Skin of body (tissue), 2 donors: ENCODE data around the gene ISLR2. TPM values are rescaled to one million over a fixed set of nuclear protein-coding genes. Genes with fewer than 3 reads are reported as not detected.
A peak's percentile ranks its signal among the peaks of the same experiment; 100 is the strongest.

ENCODE experiments used
- DNase-seq: peaks from one replicate; lab custom pipeline; 2025; lab: John Stamatoyannopoulos, UW
- total RNA-seq: library from RNA; depleted of rRNA; stranded (reverse); fragments of >200 nt; gene quantifications from one replicate; pipeline ENCODE4 v1.2.3, GENCODE V29; 2014

The ISLR2 gene
- total RNA-seq, 1 donor from 2014 or later: 0.79 TPM

DNA sequence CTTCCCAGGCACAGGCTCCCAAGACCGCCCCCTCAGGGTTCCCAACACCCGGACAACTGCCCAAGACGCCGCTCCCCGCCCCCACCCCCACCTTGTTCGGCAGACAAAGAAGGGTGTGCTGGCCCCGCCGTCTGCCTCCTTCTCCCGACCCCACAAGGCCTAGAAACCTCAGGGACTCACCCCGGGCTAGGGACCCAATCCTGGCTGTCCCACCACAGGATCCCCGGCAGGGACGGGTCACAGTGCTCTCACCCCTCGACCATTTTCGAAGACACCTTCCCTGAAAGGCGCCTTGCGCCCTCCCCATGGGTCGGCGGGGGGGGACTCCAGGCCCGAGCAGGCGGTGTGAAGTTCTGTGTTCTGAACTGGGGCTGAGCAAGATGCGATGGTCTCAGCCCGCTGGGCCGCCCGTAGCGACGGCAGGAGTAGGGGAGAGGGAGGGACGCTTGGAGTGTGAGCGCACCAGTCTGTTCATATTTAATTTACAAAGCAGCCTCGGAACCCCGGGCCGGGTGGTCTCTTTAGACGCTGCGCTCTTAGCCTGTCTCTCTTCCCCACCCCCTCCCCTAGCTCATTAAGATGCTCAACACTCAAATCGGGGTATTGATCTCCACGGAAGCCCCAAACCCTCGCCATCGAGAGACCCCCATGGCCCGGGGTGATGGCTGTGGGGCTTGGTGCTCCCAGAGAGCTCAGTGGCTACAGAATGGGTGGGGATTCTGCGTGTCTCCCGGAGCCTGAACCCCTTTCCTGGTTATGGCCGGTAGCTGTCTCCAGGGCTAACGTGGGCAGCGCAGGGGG, 1.4 kb upstream of the ISLR2 start:
- no peak for DNase-seq

DNA sequence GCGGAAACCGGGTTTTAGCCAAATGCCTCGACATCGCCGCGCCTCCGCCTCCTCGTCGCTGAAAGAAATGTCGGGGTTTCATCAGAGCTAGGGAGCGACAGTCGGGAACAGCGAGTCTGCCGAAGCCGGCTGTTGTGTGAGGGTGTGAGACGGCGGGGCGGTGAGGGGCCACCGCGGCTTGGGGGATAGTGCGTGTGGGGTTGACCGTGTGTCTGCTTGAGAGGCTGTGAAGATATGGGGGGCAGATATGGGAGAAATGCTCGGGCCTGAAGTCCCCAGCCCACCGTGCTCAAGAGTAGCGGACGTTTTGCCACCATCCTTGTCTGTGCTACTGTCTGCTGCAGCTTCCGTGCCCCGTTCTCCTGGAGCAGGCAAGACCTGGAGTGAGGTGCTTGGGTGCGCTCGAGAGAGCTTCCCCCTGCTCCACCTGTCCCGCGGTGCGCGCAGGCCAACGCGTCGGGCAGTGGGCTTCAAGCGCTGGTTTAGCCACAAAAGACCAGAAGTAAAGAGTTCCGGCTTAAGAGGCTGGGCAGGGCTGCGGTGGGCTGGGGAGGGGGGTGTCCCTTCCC, 716 bp upstream of the ISLR2 start:
- no peak for DNase-seq

DNA sequence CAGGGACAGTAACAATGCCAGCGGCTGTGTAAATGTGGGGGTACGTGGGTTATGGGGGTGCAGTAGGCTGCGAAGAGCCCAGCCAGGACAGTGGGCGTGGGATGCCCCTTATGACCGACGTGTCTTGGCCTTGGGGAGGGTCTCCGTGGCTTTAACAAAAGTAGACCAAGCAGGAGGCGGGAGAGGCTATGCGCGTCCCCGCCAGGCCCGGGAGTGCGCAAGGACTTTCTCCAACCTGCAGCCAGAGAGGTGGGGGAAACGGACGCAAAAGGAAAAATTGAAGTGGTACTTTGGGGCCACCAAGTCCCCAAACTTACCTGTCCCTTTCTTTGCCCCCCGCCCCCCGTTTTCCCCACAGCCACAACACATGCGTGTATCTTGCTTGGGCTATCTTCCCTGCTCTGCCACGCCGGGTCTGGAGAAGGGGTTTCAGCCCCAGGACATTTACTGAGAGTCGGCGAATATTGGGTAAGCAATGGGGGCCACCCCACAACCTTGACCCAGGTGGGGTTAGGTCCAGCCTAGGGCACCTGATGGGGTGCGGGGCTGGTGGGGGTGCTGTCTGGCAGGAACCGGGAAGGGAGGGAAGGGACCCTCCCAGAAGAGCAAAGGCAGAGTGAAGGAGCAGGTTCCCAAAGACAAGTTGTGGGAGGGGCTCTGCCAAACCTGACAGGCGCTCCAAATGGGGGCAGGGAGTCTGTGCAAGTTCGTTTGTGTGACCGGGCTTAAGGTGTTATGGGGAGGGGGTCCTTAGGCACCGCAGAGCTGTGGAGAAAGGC, 652 bp downstream of the ISLR2 start:
- no peak for DNase-seq

GRCh38 chr15:74131628-74132413, 1.4 kb downstream of the ISLR2 start:
- no peak for DNase-seq

DNA sequence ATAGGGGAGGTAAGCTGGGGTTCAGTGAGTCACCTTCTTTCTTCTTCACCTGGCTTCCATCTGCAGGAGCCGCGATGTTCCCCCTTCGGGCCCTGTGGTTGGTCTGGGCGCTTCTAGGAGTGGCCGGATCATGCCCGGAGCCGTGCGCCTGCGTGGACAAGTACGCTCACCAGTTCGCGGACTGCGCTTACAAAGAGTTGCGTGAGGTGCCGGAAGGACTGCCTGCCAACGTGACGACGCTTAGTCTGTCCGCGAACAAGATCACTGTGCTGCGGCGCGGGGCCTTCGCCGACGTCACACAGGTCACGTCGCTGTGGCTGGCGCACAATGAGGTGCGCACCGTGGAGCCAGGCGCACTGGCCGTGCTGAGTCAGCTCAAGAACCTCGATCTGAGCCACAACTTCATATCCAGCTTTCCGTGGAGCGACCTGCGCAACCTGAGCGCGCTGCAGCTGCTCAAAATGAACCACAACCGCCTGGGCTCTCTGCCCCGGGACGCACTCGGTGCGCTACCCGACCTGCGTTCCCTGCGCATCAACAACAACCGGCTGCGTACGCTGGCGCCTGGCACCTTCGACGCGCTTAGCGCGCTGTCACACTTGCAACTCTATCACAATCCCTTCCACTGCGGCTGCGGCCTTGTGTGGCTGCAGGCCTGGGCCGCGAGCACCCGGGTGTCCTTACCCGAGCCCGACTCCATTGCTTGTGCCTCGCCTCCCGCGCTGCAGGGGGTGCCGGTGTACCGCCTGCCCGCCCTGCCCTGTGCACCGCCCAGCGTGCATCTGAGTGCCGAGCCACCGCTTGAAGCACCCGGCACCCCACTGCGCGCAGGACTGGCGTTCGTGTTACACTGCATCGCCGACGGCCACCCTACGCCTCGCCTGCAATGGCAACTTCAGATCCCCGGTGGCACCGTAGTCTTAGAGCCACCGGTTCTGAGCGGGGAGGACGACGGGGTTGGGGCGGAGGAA, 2.6 kb downstream of the ISLR2 start:
- no peak for DNase-seq

DNA sequence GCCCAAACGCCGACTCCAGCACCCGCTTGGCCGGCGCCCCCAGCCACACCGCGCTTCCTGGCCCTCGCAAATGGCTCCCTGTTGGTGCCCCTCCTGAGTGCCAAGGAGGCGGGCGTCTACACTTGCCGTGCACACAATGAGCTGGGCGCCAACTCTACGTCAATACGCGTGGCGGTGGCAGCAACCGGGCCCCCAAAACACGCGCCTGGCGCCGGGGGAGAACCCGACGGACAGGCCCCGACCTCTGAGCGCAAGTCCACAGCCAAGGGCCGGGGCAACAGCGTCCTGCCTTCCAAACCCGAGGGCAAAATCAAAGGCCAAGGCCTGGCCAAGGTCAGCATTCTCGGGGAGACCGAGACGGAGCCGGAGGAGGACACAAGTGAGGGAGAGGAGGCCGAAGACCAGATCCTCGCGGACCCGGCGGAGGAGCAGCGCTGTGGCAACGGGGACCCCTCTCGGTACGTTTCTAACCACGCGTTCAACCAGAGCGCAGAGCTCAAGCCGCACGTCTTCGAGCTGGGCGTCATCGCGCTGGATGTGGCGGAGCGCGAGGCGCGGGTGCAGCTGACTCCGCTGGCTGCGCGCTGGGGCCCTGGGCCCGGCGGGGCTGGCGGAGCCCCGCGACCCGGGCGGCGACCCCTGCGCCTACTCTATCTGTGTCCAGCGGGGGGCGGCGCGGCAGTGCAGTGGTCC, 3.5 kb downstream of the ISLR2 start:
- DNase-seq: no peak

DNA sequence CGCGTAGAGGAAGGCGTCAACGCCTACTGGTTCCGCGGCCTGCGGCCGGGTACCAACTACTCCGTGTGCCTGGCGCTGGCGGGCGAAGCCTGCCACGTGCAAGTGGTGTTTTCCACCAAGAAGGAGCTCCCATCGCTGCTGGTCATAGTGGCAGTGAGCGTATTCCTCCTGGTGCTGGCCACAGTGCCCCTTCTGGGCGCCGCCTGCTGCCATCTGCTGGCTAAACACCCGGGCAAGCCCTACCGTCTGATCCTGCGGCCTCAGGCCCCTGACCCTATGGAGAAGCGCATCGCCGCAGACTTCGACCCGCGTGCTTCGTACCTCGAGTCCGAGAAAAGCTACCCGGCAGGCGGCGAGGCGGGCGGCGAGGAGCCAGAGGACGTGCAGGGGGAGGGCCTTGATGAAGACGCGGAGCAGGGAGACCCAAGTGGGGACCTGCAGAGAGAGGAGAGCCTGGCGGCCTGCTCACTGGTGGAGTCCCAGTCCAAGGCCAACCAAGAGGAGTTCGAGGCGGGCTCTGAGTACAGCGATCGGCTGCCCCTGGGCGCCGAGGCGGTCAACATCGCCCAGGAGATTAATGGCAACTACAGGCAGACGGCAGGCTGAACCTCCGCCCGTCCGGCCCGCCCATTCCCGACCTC, 4.1 kb downstream of the ISLR2 start:
- DNase-seq: no peak

GRCh38 chr15:74135041-74135565, 4.7 kb downstream of the ISLR2 start:
- no peak for DNase-seq

DNA sequence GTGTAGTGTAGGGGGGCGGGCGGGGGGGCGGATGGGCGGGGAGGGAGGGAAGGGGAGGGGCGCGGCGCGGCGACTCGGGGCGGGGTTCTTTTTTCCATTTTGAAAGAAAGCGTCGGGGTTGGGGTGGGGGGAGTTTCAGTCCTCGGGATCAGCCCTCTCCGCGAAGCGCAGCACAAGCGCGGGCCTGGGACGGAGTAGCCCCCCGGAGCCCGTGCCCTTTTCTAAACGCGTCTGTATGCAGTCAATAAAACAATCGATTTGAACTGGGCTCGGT, 6.1 kb downstream of the ISLR2 start:
- no peak for DNase-seq

DNA sequence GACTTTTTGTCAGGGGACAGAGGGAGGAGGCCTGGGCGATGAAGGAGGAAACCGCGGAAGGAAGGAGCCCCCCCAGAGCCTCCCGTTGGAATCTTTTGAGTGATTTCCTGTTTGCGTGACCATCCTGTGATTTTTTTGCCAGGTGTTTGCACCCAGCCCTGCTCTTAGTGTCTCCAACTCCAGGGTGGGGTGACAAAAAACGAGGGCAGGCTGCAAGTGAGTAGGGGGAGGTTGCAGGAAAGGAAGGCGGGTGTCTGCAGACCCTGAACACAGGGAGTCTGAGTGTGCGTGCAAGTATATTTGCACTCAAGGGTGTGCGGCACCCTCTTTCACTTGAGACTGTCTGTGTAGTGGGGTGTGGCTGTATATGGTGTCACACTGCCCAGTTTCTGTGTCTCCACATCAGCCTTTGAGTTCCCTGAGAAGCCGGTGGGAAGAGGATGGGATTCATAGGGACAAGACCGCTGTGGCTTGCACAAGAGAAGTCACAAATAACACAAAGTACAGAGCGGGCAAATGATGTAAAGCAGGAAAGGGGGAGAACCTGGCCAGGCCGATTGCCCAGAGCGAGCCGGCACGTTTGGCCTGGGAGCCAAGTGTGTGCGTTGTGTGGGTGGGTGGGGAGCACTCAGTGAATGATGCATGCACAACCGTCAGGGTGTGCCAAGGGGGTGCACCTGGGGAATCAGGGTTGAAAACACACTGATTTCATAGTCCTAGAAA, 6.6 kb downstream of the ISLR2 start:
- DNase-seq: peak; percentile 41

GRCh38 chr15:74137537-74137894, 7.1 kb downstream of the ISLR2 start:
- no peak for DNase-seq

DNA sequence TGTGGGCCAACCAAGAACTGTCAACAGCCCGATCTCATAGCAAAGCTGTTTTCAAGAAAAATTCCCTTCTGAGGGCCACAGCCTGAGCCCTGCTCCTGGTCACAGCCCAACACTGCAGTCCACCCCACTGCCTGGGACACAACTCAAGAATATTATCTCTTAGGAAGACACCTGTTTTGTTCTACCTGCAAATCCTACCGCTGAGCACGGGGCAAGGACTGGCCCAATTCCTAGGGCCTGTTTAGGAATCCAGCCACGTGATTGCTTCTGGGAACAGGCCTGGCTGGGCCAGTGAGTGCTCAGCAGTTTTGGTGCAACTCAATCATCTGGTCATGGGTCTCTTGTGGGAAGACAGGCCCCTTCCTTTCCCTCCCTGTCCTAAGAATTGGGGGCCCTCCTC, 8.3 kb downstream of the ISLR2 start:
- no peak for DNase-seq

GRCh38 chr15:74141591-74141990, 11.2 kb downstream of the ISLR2 start:
- no peak for DNase-seq

DNA sequence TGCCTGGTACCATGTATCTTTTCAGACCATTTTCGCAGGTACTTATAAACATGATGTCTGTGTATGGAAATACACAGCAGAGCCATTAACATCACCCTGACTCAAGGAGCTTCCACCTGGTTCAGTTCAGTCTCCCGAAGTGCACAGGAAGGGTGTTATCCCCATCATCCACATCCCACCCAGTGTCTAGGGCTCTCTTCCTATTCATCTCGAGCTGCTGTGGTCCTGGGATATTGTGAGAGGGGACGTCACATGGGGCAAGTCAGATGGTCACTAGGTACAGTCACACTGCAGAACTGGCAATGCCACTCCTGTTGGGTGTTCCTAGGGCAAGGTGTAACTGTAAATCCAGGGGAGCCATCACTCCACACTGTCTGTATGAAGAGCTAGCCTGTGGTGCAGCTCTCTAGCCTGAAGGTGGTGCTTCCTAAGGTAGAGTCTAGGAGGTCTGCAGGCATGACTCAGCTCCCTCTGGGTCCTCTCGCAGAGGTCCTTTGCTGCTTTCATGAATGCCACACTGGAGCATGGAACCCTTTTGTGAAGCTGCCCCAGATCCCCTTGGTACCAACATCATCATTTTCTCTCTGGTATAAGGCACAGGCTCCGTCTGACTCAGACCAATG, 13.9 kb downstream of the ISLR2 start:
- DNase-seq: no peak

DNA sequence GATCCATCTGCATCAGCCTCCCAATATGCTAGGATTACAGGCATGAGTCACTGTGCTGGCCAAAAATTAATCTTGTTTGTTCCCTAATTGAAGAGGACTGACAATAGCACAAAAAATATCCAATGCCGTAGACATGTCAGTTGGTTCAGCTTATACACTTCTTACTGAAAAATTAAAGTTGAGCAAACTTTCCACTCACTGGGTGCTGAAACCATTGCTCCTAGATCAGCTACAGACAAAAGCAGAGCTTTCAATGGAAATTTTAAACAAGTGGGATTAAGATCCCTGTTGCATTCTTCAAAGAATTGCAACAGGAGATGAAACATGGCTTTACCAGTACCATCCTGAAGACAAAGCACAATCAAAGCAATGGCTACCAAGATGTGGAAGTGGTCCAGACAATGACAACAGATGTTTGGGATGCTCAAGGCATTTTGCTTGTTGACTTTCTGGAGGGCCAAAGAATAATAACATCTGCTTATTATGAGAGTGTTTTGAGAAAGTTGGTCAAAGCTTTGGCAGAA, 16.0 kb downstream of the ISLR2 start:
- no peak for DNase-seq

- DNase-seq: no peak
Measured at GRCh38 chr15:74147051-74147450, 16.7 kb downstream of the ISLR2 start.

DNA sequence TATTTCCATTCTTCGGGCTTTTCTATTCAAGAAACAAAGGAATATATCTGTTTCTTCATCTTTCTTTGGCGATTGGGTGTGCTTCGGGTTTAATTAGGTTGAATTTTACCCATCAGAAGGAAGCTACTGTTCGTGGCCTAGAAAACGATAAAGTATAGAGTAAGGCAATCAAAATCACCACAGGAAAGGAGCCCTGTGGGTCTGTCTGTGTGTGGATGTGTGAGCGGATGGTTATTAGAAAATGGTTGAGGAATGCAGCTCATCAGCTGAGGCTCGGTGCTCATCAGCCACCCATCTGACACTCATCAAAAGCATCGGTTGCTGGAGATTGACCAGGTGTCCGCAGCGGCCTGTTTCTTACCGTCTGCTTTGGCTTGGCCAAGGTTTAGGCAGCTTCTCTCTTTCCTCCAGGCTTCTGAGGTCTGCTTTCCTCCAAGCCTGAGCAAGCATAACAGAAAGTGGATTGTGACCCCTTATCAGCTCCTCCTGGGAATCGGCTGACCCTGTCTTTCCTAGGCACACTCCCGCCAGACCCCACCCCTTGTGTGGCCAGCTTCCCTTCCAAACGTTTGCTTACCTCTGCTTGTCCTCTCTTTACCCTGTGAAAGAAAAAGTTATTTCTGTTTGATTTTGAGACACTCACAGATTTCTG, 25.5 kb downstream of the ISLR2 start:
- DNase-seq: no peak
